ENCODE measurements around the gene SEPTIN8. TPM values are rescaled to one million over a fixed set of nuclear protein-coding genes. Genes with fewer than 3 reads are reported as not detected.

Gene SEPTIN8
- total and polyA plus RNA-seq, 10 of the 15 experiments (the other 5 are each of a cell fraction or from before 2014, with no cell fraction given): 6.1 to 96.1 (median 29.4) TPM

- TF ChIP-seq RFX5 (IDR thresholded peaks at IDR 0.05; ENCODE audit: low read depth, low read length): no peak
- no peak for TF ChIP-seq NFXL1 (IDR thresholded peaks at IDR 0.05; ENCODE audit: borderline replicate concordance)
- no peak for TF ChIP-seq PRDM15 (CRISPR knock-in tag; IDR thresholded peaks at IDR 0.05)
- TF ChIP-seq NKRF (conservative IDR thresholded peaks at IDR 0.05): no peak
- no peak for TF ChIP-seq IRF3 (IDR thresholded peaks at IDR 0.05)
- TF ChIP-seq CUX1 (IDR thresholded peaks at IDR 0.05; ENCODE audit: insufficient replicate concordance, low read depth, low read length): no peak
- TF ChIP-seq TARDBP (IDR thresholded peaks at IDR 0.05; ENCODE audit: borderline replicate concordance): no peak
These were observed 39.5 kb upstream of the SEPTIN8 start (continued) for GRCh38 chr5:132816554-132816953.

Data from GM12878 (cell line).